H9 (cell line): ENCODE measurements around the gene PIANP. TPM values are rescaled to one million over a fixed set of nuclear protein-coding genes. Genes with fewer than 3 reads are reported as not detected.

Source experiments
- DNase-seq: peaks from one replicate; pipeline ENCODE4 v3.0.0-alpha.2; 2017
- H2AFZ ChIP-seq: one replicate; pipeline ENCODE4 v1.6.1; 2013; ENCODE audit warnings: mild to moderate bottlenecking, low read length, control low read depth, moderate library complexity
- H2AK5ac ChIP-seq: 2 replicates; pipeline ENCODE4 v1.6.1; 2013; ENCODE audit warnings: low read length, control low read depth, mixed read lengths; ENCODE audit not compliant: insufficient read length
- H2BK120ac ChIP-seq: one replicate; pipeline ENCODE4 v1.6.1; 2013; ENCODE audit warnings: low read depth, mild to moderate bottlenecking, low read length, control low read depth, inconsistent platforms; ENCODE audit not compliant: poor library complexity, severe bottlenecking
- H2BK12ac ChIP-seq: 2 replicates; pipeline ENCODE4 v1.6.1; 2013; ENCODE audit warnings: low read length, control low read depth, mixed read lengths, low read depth; ENCODE audit not compliant: insufficient read length
- H2BK15ac ChIP-seq: 2 replicates; pipeline ENCODE4 v1.6.1; 2013; ENCODE audit warnings: low read depth, low read length, control low read depth
- H2BK20ac ChIP-seq: one replicate; pipeline ENCODE4 v1.6.1; 2013; ENCODE audit warnings: low read depth, mild to moderate bottlenecking, low read length, control low read depth, inconsistent platforms; ENCODE audit not compliant: poor library complexity, severe bottlenecking
- H2BK5ac ChIP-seq: 2 replicates; pipeline ENCODE4 v1.6.1; 2013; ENCODE audit warnings: low read length, control low read depth, mixed read lengths; ENCODE audit not compliant: insufficient read length
- H3K14ac ChIP-seq: 2 replicates; pipeline ENCODE4 v1.6.1; 2013; ENCODE audit warnings: low read length, control low read depth; ENCODE audit not compliant: insufficient read depth
- H3K18ac ChIP-seq: 2 replicates; pipeline ENCODE4 v1.6.1; 2013; ENCODE audit warnings: low read depth, mild to moderate bottlenecking, mixed read lengths, low read length, control low read depth; ENCODE audit not compliant: insufficient read length
- H3K23ac ChIP-seq: 2 replicates; pipeline ENCODE4 v1.6.1; 2013; ENCODE audit warnings: low read length, control low read depth, mixed read lengths, low read depth; ENCODE audit not compliant: insufficient read length
- H3K23me2 ChIP-seq: 2 replicates; pipeline ENCODE4 v1.6.1; 2013; ENCODE audit warnings: low read depth, mild to moderate bottlenecking, mixed read lengths, low read length, control low read depth; ENCODE audit not compliant: insufficient read length, poor library complexity, severe bottlenecking
- H3K27ac ChIP-seq: 2 replicates; pipeline ENCODE4 v1.5.1; 2013; ENCODE audit warnings: low read length, control low read depth, mixed read lengths, low read depth; ENCODE audit not compliant: insufficient read length
- H3K27me3 ChIP-seq: 2 replicates; pipeline ENCODE4 v1.6.1; 2013; ENCODE audit warnings: low read length, control low read depth, inconsistent platforms; ENCODE audit not compliant: insufficient read depth
- H3K4ac ChIP-seq: 2 replicates; pipeline ENCODE4 v1.6.1; 2013; ENCODE audit warnings: low read depth, mild to moderate bottlenecking, control low read depth, inconsistent platforms, low read length, moderate library complexity
- H3K4me1 ChIP-seq: 2 replicates; pipeline ENCODE4 v1.6.1; 2013; ENCODE audit warnings: low read length, control low read depth, inconsistent platforms; ENCODE audit not compliant: insufficient read depth
- H3K4me2 ChIP-seq: 2 replicates; pipeline ENCODE4 v1.6.1; 2013; ENCODE audit warnings: low read length, control low read depth, mixed read lengths; ENCODE audit not compliant: insufficient read length, insufficient read depth
- H3K56ac ChIP-seq: 2 replicates; pipeline ENCODE4 v1.6.1; 2013; ENCODE audit warnings: low read depth, mild to moderate bottlenecking, mixed read lengths, low read length, control low read depth; ENCODE audit not compliant: insufficient read length
- H3K79me1 ChIP-seq: 2 replicates; pipeline ENCODE4 v1.6.1; 2013; ENCODE audit warnings: low read depth, mild to moderate bottlenecking, moderate library complexity, low read length, control low read depth, inconsistent platforms; ENCODE audit not compliant: insufficient read depth, poor library complexity, severe bottlenecking
- H3K79me2 ChIP-seq: 2 replicates; pipeline ENCODE4 v1.6.1; 2013; ENCODE audit warnings: low read length, control low read depth, inconsistent platforms; ENCODE audit not compliant: insufficient read depth
- H3K9ac ChIP-seq: 2 replicates; pipeline ENCODE4 v1.6.1; 2013; ENCODE audit warnings: low read length, control low read depth, mixed read lengths; ENCODE audit not compliant: insufficient read length; ENCODE audit errors: extremely low read depth
- H3K9me3 ChIP-seq: one replicate; pipeline ENCODE4 v1.6.1; 2013; ENCODE audit warnings: low read depth, low read length, inconsistent platforms; ENCODE audit not compliant: control insufficient read depth
- H3T11ph ChIP-seq: one replicate; pipeline ENCODE4 v1.6.1; 2013; ENCODE audit warnings: mild to moderate bottlenecking, low read length, control low read depth, inconsistent platforms
- H4K20me1 ChIP-seq: one replicate; pipeline ENCODE4 v1.6.1; 2013; ENCODE audit not compliant: control insufficient read depth, insufficient read length, insufficient read depth
- H4K5ac ChIP-seq: 2 replicates; pipeline ENCODE4 v1.6.1; 2013; ENCODE audit warnings: low read depth, mild to moderate bottlenecking, mixed read lengths, low read length, control low read depth; ENCODE audit not compliant: insufficient read length
- H4K8ac ChIP-seq: replicated peaks from 2 replicates; pipeline ENCODE4 v1.6.1; 2013; ENCODE audit warnings: low read length, control low read depth, mixed read lengths, low read depth; ENCODE audit not compliant: insufficient read length
- H4K91ac ChIP-seq: 2 replicates; pipeline ENCODE4 v1.6.1; 2013; ENCODE audit warnings: low read depth, mild to moderate bottlenecking, moderate library complexity, mixed read lengths, low read length, control low read depth; ENCODE audit not compliant: insufficient read length
- H3K27ac Mint-ChIP-seq, 3 experiments: 2 replicates in 2 of 3; 3 replicates in 1 of 3; pipeline ENCODE4 v1.8.0; 2020 to 2021; ENCODE audit warnings: mixed read lengths in 3 of 3, mild to moderate bottlenecking in 1 of 3, moderate library complexity in 1 of 3
- H3K27me3 Mint-ChIP-seq: 2 replicates; pipeline ENCODE4 v1.8.0; 2021; ENCODE audit warnings: low read depth, mild to moderate bottlenecking, moderate library complexity, mixed read lengths
- H3K36me3 Mint-ChIP-seq, 3 experiments: 2 replicates in 2 of 3; 3 replicates in 1 of 3; pipeline ENCODE4 v1.8.0; 2020 to 2021; ENCODE audit warnings: low read depth in 3 of 3, mixed read lengths in 3 of 3; ENCODE audit not compliant: insufficient read depth in 1 of 3
- H3K4me1 Mint-ChIP-seq, 2 experiments: 2 replicates each; pipeline ENCODE4 v1.8.0; 2020; ENCODE audit warnings: mixed read lengths in 2 of 2
- H3K4me3 Mint-ChIP-seq, 2 experiments: 2 replicates in 1 of 2; 3 replicates in 1 of 2; pipeline ENCODE4 v1.8.0; 2020 to 2021; ENCODE audit warnings: mild to moderate bottlenecking in 2 of 2, mixed read lengths in 2 of 2, moderate library complexity in 1 of 2
- H3K9me3 Mint-ChIP-seq, 2 experiments: 2 replicates in 1 of 2; 3 replicates in 1 of 2; pipeline ENCODE4 v1.8.0; 2020; ENCODE audit warnings: mild to moderate bottlenecking in 2 of 2, mixed read lengths in 2 of 2, moderate library complexity in 1 of 2
- CTCF ChIP-seq: fragments of 200-600 bp; sonication (generic); conservative IDR thresholded peaks from 3 replicates; pipeline ENCODE4 v1.8.0; 2021; ENCODE audit warnings: antibody characterized with exemption, mild to moderate bottlenecking
- WGBS: extraction: QIAGEN DNeasy Blood & Tissue Kit; methylation state at CpG from one replicate; pipeline ENCODE4 v1.1.7; 2013; ENCODE audit warnings: missing lambda C conversion rate, low lambda C conversion rate, mixed read lengths; ENCODE audit not compliant: insufficient read length; ENCODE audit errors: extremely low coverage; 5-methylcytosine and 5-hydroxymethylcytosine counted together
- total RNA-seq: library from RNA; stranded (reverse); gene quantifications from 2 replicates; pipeline ENCODE4 v1.2.1, GENCODE V29; 2021

Gene PIANP
- total RNA-seq, 1 experiment from 2014 or later: 6.6 TPM

GRCh38 chr12:6734506-6735387 lies 34.1 kb upstream of the PIANP start:
- H3K4me3 Mint-ChIP-seq: no peak overlapping the region; a peak in 1 of 5 replicates
- Histone ChIP-seq H4K20me1 (no peaks in the 10 kb centered on the region), H2AK5ac (no peak overlapping the region), H3K27me3 (no peaks in the 10 kb centered on the region), H3K56ac (no peak overlapping the region), H4K91ac (no peak overlapping the region), H4K5ac (no peak overlapping the region), H3K27ac (no peak overlapping the region), H3K23ac (no peak overlapping the region), H3K18ac (no peak overlapping the region), H3T11ph (no peak overlapping the region), H2BK20ac (no peak overlapping the region), H2BK12ac (no peak overlapping the region), H3K9me3 (no peaks in the 10 kb centered on the region), H3K4ac (no peak overlapping the region), H3K9ac (no peak overlapping the region), H3K4me2 (no peak overlapping the region), H3K4me1 (no peaks in the 10 kb centered on the region), H2BK120ac (no peak overlapping the region), H3K79me2 (no peaks in the 10 kb centered on the region), H3K23me2 (no peaks in the 10 kb centered on the region), H2AFZ (no peak overlapping the region), H3K79me1 (no peaks in the 10 kb centered on the region), H4K8ac (no peak overlapping the region), H2BK15ac (no peak overlapping the region), H3K14ac (no peak overlapping the region), H2BK5ac (no peak overlapping the region)
- H3K4me1 Mint-ChIP-seq: peaks cover 4 to 7% of the 10 kb centered on the region in 2 experiments; a peak in 3 of 4 replicates
- TF ChIP-seq CTCF: no peak
- no peaks in the 10 kb centered on the region for H3K9me3 Mint-ChIP-seq
- no peak overlapping the region; a peak in 1 of 7 replicates for H3K27ac Mint-ChIP-seq
- H3K27me3 Mint-ChIP-seq: no peaks in the 10 kb centered on the region
- no peak for DNase-seq
- peaks cover 14 to 18% (median 16%) of the 10 kb centered on the region in 3 experiments for H3K36me3 Mint-ChIP-seq
- WGBS: no CpG with 5 or more reads among the region's 10 CpGs
